HL-60 (cell line): ENCODE measurements around the gene THYN1.
"Not testable (repeated sequence)": the region's sequence is repeated elsewhere in the genome, so short reads cannot be mapped to it uniquely, and the experiment has no call there.

Experiments
- DNase-seq, 2 experiments: peaks; one replicate each; pipeline ENCODE4 v3.0.0-alpha.2; 2010 to 2020; ENCODE audit warnings: low read depth in 1 of 2, low spot score in 1 of 2
- H3K27ac ChIP-seq: fragments of 250-450 bp; sonication (Bioruptor Pico); replicated peaks from 2 replicates; pipeline ENCODE4 v1.5.1; 2020; ENCODE audit warnings: mild to moderate bottlenecking, moderate library complexity
- H3K27me3 ChIP-seq: fragments of 250-450 bp; sonication (Bioruptor Pico); 2 replicates; pipeline ENCODE4 v1.5.1; 2021; ENCODE audit warnings: mild to moderate bottlenecking, moderate library complexity; ENCODE audit not compliant: insufficient read depth, poor library complexity, severe bottlenecking
- H3K4me3 ChIP-seq: replicated peaks from 2 replicates; pipeline ENCODE4 v1.5.1; 2011; ENCODE audit warnings: mild to moderate bottlenecking, control low read depth, low read length; ENCODE audit not compliant: insufficient read depth
- CTCF ChIP-seq: IDR thresholded peaks from one replicate; pipeline ENCODE4 v1.5.1; 2011; ENCODE audit warnings: low read length, control low read depth, inconsistent platforms; ENCODE audit not compliant: insufficient read depth
- GABPA ChIP-seq: IDR thresholded peaks from 2 replicates; pipeline ENCODE4 v1.6.1; 2012; ENCODE audit warnings: low read depth
- POLR2AphosphoS5 ChIP-seq: IDR thresholded peaks from 2 replicates; pipeline ENCODE4 v1.6.1; 2012; ENCODE audit warnings: low read depth
- REST ChIP-seq: IDR thresholded peaks from 2 replicates; pipeline ENCODE4 v1.6.1; 2012; ENCODE audit warnings: low read depth; ENCODE audit not compliant: insufficient replicate concordance
- SPI1 ChIP-seq: IDR thresholded peaks from 2 replicates; pipeline ENCODE4 v1.6.1; 2012; ENCODE audit warnings: low read depth, mild to moderate bottlenecking, borderline replicate concordance

The THYN1 gene

GRCh38 chr11:134289167-134289566 lies 36.0 kb upstream of the THYN1 start:
- no peaks in the 10 kb centered on the region for H3K27me3 ChIP-seq
- no peak overlapping the region for H3K27ac ChIP-seq
- no peak for DNase-seq
- H3K4me3 ChIP-seq = no peak overlapping the region
- TF ChIP-seq POLR2AphosphoS5 (no peak), SPI1 (no peak), GABPA (no peak), REST (no peak), CTCF (no peak)

- Histone ChIP-seq H3K27ac (no peak overlapping the region), H3K4me3 (no peak overlapping the region), H3K27me3 (no peaks in the 10 kb centered on the region)
- no peak for DNase-seq
- TF ChIP-seq SPI1 = no peak
- no peak for TF ChIP-seq REST
- TF ChIP-seq GABPA = no peak
- TF ChIP-seq POLR2AphosphoS5 = no peak
- no peak for TF ChIP-seq CTCF
Measured at GRCh38 chr11:134288486-134288885, 35.3 kb upstream of the THYN1 start.

GRCh38 chr11:134287561-134287960 lies 34.4 kb upstream of the THYN1 start:
- TF ChIP-seq GABPA (no peak), POLR2AphosphoS5 (no peak)
- no peak overlapping the region for H3K4me3 ChIP-seq

GRCh38 chr11:134284349-134284748 lies 31.2 kb upstream of the THYN1 start:
- H3K27me3 ChIP-seq, H3K4me3 ChIP-seq, H3K27ac ChIP-seq, DNase-seq: not testable (repeated sequence)

More at GRCh38 chr11:134287561-134287960, 34.4 kb upstream of the THYN1 start:
- Histone ChIP-seq H3K27ac (no peak overlapping the region), H3K27me3 (no peaks in the 10 kb centered on the region)
- DNase-seq = no peak

- no peak for TF ChIP-seq POLR2AphosphoS5
- no peak for TF ChIP-seq CTCF
- TF ChIP-seq GABPA = no peak
- TF ChIP-seq SPI1 = no peak
- no peak for TF ChIP-seq REST
- no peak overlapping the region for H3K27ac ChIP-seq
Measured at GRCh38 chr11:134283461-134284230, 30.5 kb upstream of the THYN1 start.

More at GRCh38 chr11:134283461-134284230, 30.5 kb upstream of the THYN1 start:
- no peak for DNase-seq
- Histone ChIP-seq H3K4me3 (no peak overlapping the region), H3K27me3 (peaks cover 12% of the 10 kb centered on the region)
